NCI-H187 treated with DMSO at 0.1 percent for 48 hours (cell line): ENCODE results near the gene EPAS1.

Experiments used
- DNase-seq: peaks from one replicate; lab custom pipeline; 2025; lab: John Stamatoyannopoulos, UW

The EPAS1 gene

DNA sequence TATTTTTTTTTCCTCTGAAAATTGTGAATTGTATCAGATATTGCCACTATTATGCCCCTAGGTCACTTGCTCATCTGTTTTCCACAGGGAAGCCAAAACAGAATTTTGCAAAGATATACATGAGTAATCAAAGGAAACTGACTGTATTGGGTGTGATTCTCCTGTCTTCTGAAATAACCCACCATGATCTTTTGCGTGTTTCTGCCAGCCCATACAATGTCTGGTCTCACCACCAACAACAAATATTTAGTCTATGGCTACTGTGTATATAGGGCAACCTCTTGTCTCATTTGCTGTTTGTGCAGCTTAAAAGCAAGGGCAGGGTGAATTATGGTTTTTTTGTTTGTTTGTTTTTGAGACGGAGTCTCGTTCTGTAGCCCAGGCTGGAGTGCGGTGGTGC lies 26.5 kb downstream of the EPAS1 start:
- DNase-seq = no peak

DNA sequence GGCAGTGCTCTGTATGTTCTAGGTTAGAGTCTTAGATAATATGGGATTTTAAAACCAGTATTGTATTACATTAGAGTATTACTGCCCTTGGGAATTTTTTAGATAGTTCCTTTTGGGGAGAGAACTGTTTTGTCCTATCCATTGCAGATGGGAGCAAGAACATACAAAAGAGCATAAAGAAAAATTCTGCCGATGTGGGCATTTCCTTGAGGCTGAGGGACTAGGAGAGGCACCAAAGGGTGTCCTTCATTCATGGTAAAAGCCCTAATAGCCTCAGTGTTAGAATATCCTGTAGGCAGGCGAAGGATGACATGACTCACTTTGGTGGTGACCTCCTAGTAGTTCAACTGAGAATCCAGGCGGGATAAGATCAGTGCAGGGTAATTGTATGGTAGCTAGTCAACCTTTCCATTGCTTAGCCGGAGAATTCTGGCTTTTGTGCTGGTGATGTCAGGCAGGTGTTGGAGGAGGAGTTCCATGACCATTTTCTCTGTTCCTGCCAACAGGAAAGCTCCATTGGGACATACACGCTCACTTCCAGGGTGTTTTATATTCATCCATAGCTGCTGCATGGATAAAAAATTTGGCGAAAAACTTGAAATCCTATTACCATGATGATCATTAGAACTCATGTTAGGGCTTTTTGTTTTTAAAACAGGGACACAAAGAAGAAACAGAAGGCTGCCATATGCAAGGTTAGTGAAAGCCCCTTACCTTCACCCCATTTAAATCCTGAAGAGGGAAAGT lies 28.1 kb downstream of the EPAS1 start:
- no peak for DNase-seq

GRCh38 chr2:46326231-46326980 lies 29.2 kb downstream of the EPAS1 start:
- no peak for DNase-seq

DNA sequence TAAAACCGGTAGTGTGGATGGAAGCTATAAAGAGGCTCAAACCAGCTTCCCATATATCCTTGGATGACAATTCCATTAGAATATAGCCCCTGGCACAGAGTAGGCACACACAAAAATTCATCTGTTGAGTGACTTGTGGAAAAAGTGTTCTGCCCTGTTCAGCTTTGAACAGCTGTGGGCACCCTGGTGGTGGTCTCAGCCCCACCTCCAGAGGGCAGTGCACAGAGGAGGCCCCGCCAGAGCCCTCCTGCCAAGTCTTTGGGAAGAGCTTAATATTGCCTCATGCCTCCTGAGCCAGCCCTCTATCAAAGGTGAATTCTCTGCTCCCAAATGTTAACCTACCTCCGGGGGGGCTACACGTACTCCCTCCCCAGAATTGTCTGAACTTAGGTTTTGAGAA lies 30.4 kb downstream of the EPAS1 start:
- DNase-seq = no peak

GRCh38 chr2:46328291-46328690 lies 31.1 kb downstream of the EPAS1 start:
- DNase-seq = no peak

DNA sequence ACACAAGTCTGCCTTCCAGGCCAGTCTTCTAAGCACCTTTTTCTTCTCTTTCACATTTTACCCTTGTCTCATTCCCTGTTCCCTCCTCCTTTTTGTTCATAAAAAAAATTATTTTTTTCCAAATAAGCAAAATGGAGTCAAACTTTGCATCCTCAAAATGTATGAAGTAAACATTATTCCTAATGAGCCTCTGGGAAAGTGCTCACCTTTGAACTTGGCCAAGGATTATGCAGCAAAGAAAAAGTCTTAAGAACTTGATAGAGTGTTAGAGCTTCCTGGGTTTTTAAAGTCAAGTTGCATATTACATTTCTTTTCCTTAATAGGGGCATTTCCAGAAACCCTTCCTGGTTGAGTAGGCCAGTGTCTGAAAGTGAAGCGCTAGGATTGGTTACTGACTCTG lies 31.6 kb downstream of the EPAS1 start:
- no peak for DNase-seq

DNA sequence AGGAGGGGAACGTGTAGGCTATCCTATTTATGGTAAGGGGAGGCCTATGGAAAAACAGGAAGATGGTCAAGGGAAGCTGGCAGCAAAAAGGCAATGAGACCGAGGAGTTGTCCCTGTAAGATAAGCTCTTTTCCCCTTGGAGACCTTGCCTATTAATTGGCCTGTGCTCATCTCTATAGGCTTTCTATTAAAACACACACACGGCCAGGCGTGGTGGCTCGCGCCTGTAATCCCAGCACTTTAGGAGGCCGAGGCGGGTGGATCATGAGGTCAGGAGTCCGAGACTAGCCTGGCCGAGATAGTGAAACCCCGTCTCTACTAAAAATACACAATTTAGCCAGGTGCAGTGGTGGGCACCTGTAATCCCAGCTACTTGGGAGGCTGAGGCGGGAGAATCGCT lies 32.1 kb downstream of the EPAS1 start:
- DNase-seq = no peak

DNA sequence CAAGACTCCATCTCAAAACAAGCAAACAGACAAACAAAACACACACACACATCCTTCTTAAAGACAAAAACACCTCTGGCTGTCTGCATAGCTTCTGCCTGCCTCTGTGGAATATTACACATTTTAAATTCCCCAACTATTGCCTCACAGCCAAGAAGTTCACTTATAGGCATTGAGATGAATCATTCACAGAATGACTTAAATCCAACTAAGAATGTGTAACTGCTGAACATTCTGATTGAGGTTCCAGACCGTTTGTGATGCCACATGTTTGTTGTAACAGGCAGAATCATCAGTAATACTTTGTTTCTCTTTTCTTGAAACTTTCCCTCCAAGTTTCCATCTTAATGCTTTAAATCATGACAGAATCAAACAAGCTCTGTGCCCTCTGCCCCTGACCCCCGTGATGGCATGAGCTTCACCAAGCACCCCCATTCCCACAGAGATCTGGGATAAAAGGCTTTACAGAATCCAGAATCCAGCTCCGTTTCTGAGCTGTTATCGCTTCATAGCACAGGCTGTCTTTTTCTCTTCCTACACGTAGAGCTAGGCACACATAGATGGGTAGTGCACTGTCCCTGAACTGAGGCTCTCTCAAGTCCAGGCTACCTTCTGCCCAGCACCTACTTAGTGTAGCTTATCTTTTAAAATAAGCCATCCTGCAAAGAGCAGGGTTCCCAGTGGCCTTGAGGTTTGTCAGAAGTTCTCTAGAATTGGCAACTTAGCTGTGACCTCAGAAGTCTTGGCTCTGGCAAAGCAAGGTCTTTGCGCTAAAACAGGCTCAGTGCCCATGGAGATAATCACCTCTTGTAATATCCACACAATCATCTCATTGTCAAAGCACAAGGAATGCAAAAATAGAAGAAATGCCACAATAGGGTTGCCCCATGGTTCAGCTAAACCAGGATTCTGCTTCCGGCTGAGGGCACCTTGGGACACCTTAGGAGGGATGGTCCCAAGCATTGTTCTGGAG lies 32.9 kb downstream of the EPAS1 start:
- no peak for DNase-seq

DNA sequence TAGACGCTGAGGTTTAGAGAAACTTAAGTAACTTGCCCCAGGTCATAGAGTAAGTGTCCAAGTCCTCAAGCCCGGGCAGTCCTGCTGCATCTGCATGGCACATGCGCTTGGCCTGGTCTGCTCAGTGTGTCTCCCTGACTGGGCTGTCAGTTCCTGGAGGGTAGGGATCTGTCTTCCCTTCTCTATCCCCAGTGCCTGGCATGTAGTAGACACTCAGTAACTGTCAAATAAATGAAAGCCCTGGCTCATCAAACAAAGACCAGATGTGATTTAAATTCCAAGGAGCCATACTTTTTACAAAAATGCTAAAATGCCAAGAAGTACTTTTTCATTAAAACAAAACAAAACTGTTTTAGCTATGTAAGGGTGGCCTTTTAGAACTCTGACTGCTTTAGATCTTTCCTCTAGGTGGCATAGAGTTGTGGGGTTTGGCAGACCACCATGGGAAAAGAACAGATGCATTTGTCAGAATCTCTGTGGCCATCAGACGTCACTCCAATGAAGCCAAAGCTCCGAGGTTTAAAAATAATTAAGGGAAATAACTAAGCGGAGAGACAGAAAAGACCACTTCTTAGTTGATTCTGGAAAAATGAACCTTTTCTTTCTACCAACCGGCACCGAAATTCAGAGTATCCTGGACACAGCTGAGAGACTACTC lies 34.0 kb downstream of the EPAS1 start:
- no peak for DNase-seq

GRCh38 chr2:46332686-46333281 lies 35.6 kb downstream of the EPAS1 start:
- DNase-seq = no peak

GRCh38 chr2:46333912-46334311 lies 36.7 kb downstream of the EPAS1 start:
- DNase-seq = no peak

- no peak for DNase-seq
Observed at GRCh38 chr2:46334389-46335271, 37.4 kb downstream of the EPAS1 start.

GRCh38 chr2:46335391-46336282 lies 38.4 kb downstream of the EPAS1 start:
- no peak for DNase-seq

- DNase-seq = no peak
Observed at GRCh38 chr2:46336283-46336959, 39.2 kb downstream of the EPAS1 start.

- DNase-seq = no peak
Observed at GRCh38 chr2:46337208-46337994, 40.2 kb downstream of the EPAS1 start.

DNA sequence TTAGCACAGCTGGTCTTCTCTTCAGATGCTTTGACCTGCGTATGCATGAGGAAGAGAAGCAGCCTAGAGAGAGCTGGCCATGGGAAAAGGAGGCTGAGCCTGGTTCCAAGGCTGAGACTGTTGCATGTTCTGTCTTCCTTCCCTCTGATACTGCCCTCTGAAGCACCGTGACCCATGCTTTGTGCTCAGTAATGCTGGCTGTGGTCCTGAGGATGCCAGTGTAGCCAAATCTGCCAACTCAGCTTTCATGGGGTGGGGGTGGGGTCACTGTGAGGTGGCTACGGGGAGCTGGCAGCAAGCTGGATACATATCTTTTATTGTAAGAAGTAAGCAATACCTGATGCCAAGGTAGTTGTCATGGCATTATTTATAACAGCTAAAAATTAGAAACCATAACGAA lies 41.5 kb downstream of the EPAS1 start:
- no peak for DNase-seq

GRCh38 chr2:46339200-46339599 lies 42.0 kb downstream of the EPAS1 start:
- DNase-seq = no peak
